H1 (cell line): ENCODE results near the gene CUX1. TPM values are rescaled to one million over a fixed set of nuclear protein-coding genes. Genes with fewer than 3 reads are reported as not detected.

ENCODE experiments used
- CTCF ChIA-PET: fragments of 300-600 bp; sonication (Branson Sonifier 250); formaldehyde crosslinking; loops from one replicate; lab custom pipeline; 2021; ENCODE audit not compliant: partially characterized antibody; lab: Charles Lee
- POLR2A ChIA-PET: fragments of 300-600 bp; sonication (Branson Sonifier 250); formaldehyde crosslinking; loops from one replicate; lab custom pipeline; 2021; ENCODE audit warnings: inconsistent platforms; ENCODE audit not compliant: partially characterized antibody; lab: Charles Lee
- DNase-seq, 2 experiments: peaks; one replicate each; pipeline versions ENCODE4 v3.0.0 to v3.0.0-alpha.2; 2010 to 2022; ENCODE audit warnings: low spot score in 2 of 2, low read depth in 1 of 2, mixed read lengths in 1 of 2
- FAIRE-seq: peaks from 2 replicates; lab custom pipeline; 2011; peaks lifted over from hg19 to GRCh38; lab: Jason Lieb, UNC
- H2AFZ ChIP-seq: 2 replicates; pipeline ENCODE4 v1.8.1; 2012; ENCODE audit warnings: low read length, inconsistent platforms
- H2AK5ac ChIP-seq: 2 replicates; pipeline ENCODE4 v1.6.1; 2013; ENCODE audit warnings: low read depth, low read length
- H2BK120ac ChIP-seq: replicated peaks from 2 replicates; pipeline ENCODE3; 2013; ENCODE audit warnings: low read depth, low read length, inconsistent platforms
- H2BK12ac ChIP-seq: 2 replicates; pipeline ENCODE4 v1.6.1; 2013; ENCODE audit warnings: low read depth, low read length
- H2BK15ac ChIP-seq: 2 replicates; pipeline ENCODE4 v1.6.1; 2013; ENCODE audit warnings: low read length
- H2BK20ac ChIP-seq: 2 replicates; pipeline ENCODE4 v1.6.1; 2013; ENCODE audit warnings: low read length
- H2BK5ac ChIP-seq: 2 replicates; pipeline ENCODE4 v1.6.1; 2013; ENCODE audit warnings: low read depth, low read length
- H3K14ac ChIP-seq: 2 replicates; pipeline ENCODE4 v1.6.1; 2013; ENCODE audit warnings: inconsistent platforms; ENCODE audit not compliant: insufficient read length
- H3K18ac ChIP-seq: 2 replicates; pipeline ENCODE4 v1.6.1; 2013; ENCODE audit warnings: low read length; ENCODE audit errors: extremely low read depth
- H3K23ac ChIP-seq: 2 replicates; pipeline ENCODE4 v1.6.1; 2013; ENCODE audit warnings: inconsistent platforms; ENCODE audit not compliant: insufficient read length
- H3K23me2 ChIP-seq: 2 replicates; pipeline ENCODE4 v1.6.1; 2013; ENCODE audit warnings: low read depth, low read length
- H3K27ac ChIP-seq: 2 replicates; pipeline ENCODE4 v1.6.1; 2011; ENCODE audit warnings: low read depth, low read length, inconsistent platforms
- H3K27me3 ChIP-seq, 4 experiments: replicated peaks in 1 of 4; 1 replicate in 1 of 4; 2 replicates in 3 of 4; pipeline versions ENCODE4 v1.6.1 to v1.8.1; 2011 to 2013; ENCODE audit warnings: low read length in 3 of 4, mild to moderate bottlenecking in 3 of 4, inconsistent platforms in 2 of 4, mixed read lengths in 2 of 4, moderate library complexity in 1 of 4; ENCODE audit not compliant: control insufficient read depth in 3 of 4, insufficient read depth in 3 of 4; ENCODE audit errors: extremely low read depth in 1 of 4
- H3K36me3 ChIP-seq, 4 experiments: 2 replicates each; pipeline versions ENCODE4 v1.6.1 to v1.8.1; 2011 to 2013; ENCODE audit warnings: mild to moderate bottlenecking in 4 of 4, low read length in 3 of 4, moderate library complexity in 2 of 4, control low read depth in 1 of 4, inconsistent platforms in 1 of 4; ENCODE audit not compliant: insufficient read depth in 4 of 4, control insufficient read depth in 2 of 4
- H3K4ac ChIP-seq: replicated peaks from 2 replicates; pipeline ENCODE3; 2013; ENCODE audit warnings: low read length, low read depth, mixed read lengths, inconsistent platforms; ENCODE audit not compliant: insufficient read length
- H3K4me1 ChIP-seq, 4 experiments: replicated peaks in 1 of 4; 1 replicate in 1 of 4; 2 replicates in 3 of 4; pipeline versions ENCODE4 v1.6.1 to v1.8.1; 2011 to 2013; ENCODE audit warnings: low read length in 3 of 4, inconsistent platforms in 2 of 4, mixed read lengths in 1 of 4; ENCODE audit not compliant: insufficient read depth in 4 of 4, control insufficient read depth in 3 of 4
- H3K4me2 ChIP-seq, 2 experiments: 2 replicates each; pipeline versions ENCODE4 v1.6.1 to v1.8.1; 2011 to 2013; ENCODE audit warnings: low read depth in 2 of 2, low read length in 2 of 2, control low read depth in 1 of 2, inconsistent platforms in 1 of 2, mild to moderate bottlenecking in 1 of 2; ENCODE audit not compliant: insufficient read depth in 1 of 2
- H3K4me3 ChIP-seq, 4 experiments: fragments of 200-600, 300-600 bp in 1 of 4; sonication (generic), shearing (Covaris generic), sonication (Bioruptor Twin) in 1 of 4; 2 replicates each; pipeline versions ENCODE4 v1.5.1 to v1.8.1; 2011 to 2016; ENCODE audit warnings: low read length in 4 of 4, low read depth in 3 of 4, control low read depth in 2 of 4, inconsistent platforms in 2 of 4, mild to moderate bottlenecking in 2 of 4, mixed read lengths in 1 of 4, moderate library complexity in 1 of 4; ENCODE audit not compliant: insufficient read depth in 2 of 4; ENCODE audit errors: extremely low read depth in 1 of 4
- H3K56ac ChIP-seq: replicated peaks from 2 replicates; pipeline ENCODE3; 2013; ENCODE audit warnings: low read depth, mild to moderate bottlenecking, mixed read lengths, low read length, inconsistent platforms; ENCODE audit not compliant: insufficient read length
- H3K79me1 ChIP-seq: 2 replicates; pipeline ENCODE4 v1.6.1; 2013; ENCODE audit warnings: low read depth, low read length, control low read depth
- H3K79me2 ChIP-seq, 2 experiments: 2 replicates each; pipeline versions ENCODE4 v1.6.1 to v1.8.1; 2012 to 2013; ENCODE audit warnings: low read length in 2 of 2, mild to moderate bottlenecking in 2 of 2, inconsistent platforms in 1 of 2; ENCODE audit not compliant: insufficient read depth in 2 of 2, control insufficient read depth in 1 of 2
- H3K9ac ChIP-seq, 4 experiments: replicated peaks in 1 of 4; 1 replicate in 1 of 4; 2 replicates in 3 of 4; pipeline versions ENCODE4 v1.6.1 to v1.8.1; 2011 to 2013; ENCODE audit warnings: low read depth in 3 of 4, low read length in 3 of 4, control low read depth in 2 of 4, mild to moderate bottlenecking in 2 of 4, moderate library complexity in 2 of 4, inconsistent platforms in 1 of 4; ENCODE audit errors: extremely low read depth in 1 of 4
- H3K9me3 ChIP-seq, 2 experiments: 2 replicates each; pipeline versions ENCODE4 v1.6.1 to v1.8.1; 2012 to 2013; ENCODE audit warnings: mild to moderate bottlenecking in 2 of 2, moderate library complexity in 2 of 2, control low read depth in 1 of 2, inconsistent platforms in 1 of 2, low read depth in 1 of 2, low read length in 1 of 2, mixed read lengths in 1 of 2; ENCODE audit not compliant: insufficient read depth in 2 of 2
- H4K20me1 ChIP-seq, 2 experiments: replicated peaks in 1 of 2; 2 replicates each; pipeline versions ENCODE3 to v1.8.1; 2011 to 2013; ENCODE audit warnings: inconsistent platforms in 2 of 2, low read length in 2 of 2, mild to moderate bottlenecking in 1 of 2; ENCODE audit not compliant: insufficient read depth in 2 of 2, control insufficient read depth in 1 of 2
- H4K5ac ChIP-seq: 2 replicates; pipeline ENCODE4 v1.6.1; 2013; ENCODE audit warnings: low read length, low read depth, mixed read lengths, inconsistent platforms; ENCODE audit not compliant: insufficient read length
- H4K8ac ChIP-seq: 2 replicates; pipeline ENCODE4 v1.8.0; 2013; ENCODE audit warnings: mild to moderate bottlenecking, moderate library complexity, low read length, inconsistent platforms; ENCODE audit not compliant: insufficient read depth; ENCODE audit errors: extremely low read depth
- H4K91ac ChIP-seq: replicated peaks from 2 replicates; pipeline ENCODE3; 2013; ENCODE audit warnings: low read length, mixed read lengths, inconsistent platforms; ENCODE audit not compliant: insufficient read length
- CTCF ChIP-seq, 3 experiments: IDR thresholded peaks; 1 replicate in 2 of 3; 2 replicates in 1 of 3; pipeline versions ENCODE4 v1.5.1 to v1.6.1; 2011; ENCODE audit warnings: low read length in 3 of 3, mild to moderate bottlenecking in 3 of 3, inconsistent platforms in 2 of 3, low read depth in 1 of 3, moderate library complexity in 1 of 3; ENCODE audit not compliant: insufficient read depth in 1 of 3; ENCODE audit errors: control extremely low read depth in 1 of 3
- EP300 ChIP-seq, 2 experiments: IDR thresholded peaks; 1 replicate in 1 of 2; 2 replicates in 1 of 2; pipeline ENCODE4 v1.6.1; 2011 to 2012; ENCODE audit warnings: low read depth in 2 of 2, low read length in 2 of 2, mild to moderate bottlenecking in 2 of 2, borderline replicate concordance in 1 of 2, inconsistent platforms in 1 of 2, moderate library complexity in 1 of 2
- HDAC6 ChIP-seq: IDR thresholded peaks from one replicate; pipeline ENCODE4 v1.7.1; 2012; ENCODE audit warnings: low read depth, mild to moderate bottlenecking, inconsistent platforms, low read length, moderate library complexity
- NANOG ChIP-seq: IDR thresholded peaks from 2 replicates; pipeline ENCODE4 v1.6.1; 2011; ENCODE audit warnings: low read length, low read depth, mild to moderate bottlenecking, inconsistent platforms; ENCODE audit not compliant: insufficient read depth, poor library complexity, severe bottlenecking
- RBBP5 ChIP-seq: IDR thresholded peaks from 2 replicates; pipeline ENCODE4 v1.7.1; 2012; ENCODE audit warnings: low read depth, mild to moderate bottlenecking, inconsistent platforms, low read length, moderate library complexity, borderline replicate concordance
- RFX5 ChIP-seq: IDR thresholded peaks from 2 replicates; pipeline ENCODE4 v1.6.1; 2011; ENCODE audit warnings: low read depth, low read length, improper control_type of control experiment, borderline replicate concordance
- SP4 ChIP-seq: IDR thresholded peaks from 2 replicates; pipeline ENCODE4 v1.6.1; 2012; ENCODE audit warnings: low read length, inconsistent platforms
- TCF12 ChIP-seq: IDR thresholded peaks from 2 replicates; pipeline ENCODE4 v1.6.1; 2011; ENCODE audit warnings: low read depth, mild to moderate bottlenecking, low read length
- WGBS, 2 experiments: shearing (Covaris generic) in 1 of 2; methylation state at CpG; one replicate each; pipeline versions ENCODE4 v1.1.6 to v1.1.7; 2013 to 2015; ENCODE audit warnings: low lambda C conversion rate in 2 of 2, mixed read lengths in 2 of 2, inconsistent platforms in 1 of 2, low coverage in 1 of 2, missing lambda C conversion rate in 1 of 2; ENCODE audit not compliant: insufficient replicate concordance in 2 of 2, insufficient coverage in 1 of 2, insufficient read length in 1 of 2; ENCODE audit errors: extremely low coverage in 1 of 2, missing lambda C conversion rate in 1 of 2; 5-methylcytosine and 5-hydroxymethylcytosine counted together
- polyA plus RNA-seq, 7 experiments: library from polyadenylated mRNA; depleted of rRNA in 3 of 7; stranded (reverse) in 5 of 7; unstranded in 2 of 7; fragments of >200 nt in 5 of 7; fragments of 200-250 nt in 2 of 7; gene quantifications; 1 replicate in 5 of 7; 2 replicates in 1 of 7; 4 replicates in 1 of 7; pipeline versions ENCODE4 v1.2.1 to v1.2.3, GENCODE V29; 2011 to 2013; ENCODE audit warnings: missing spikeins in 2 of 7, mixed read lengths in 2 of 7
- total RNA-seq: library from RNA; stranded (reverse); fragmentation: NEBNext Ultra II Directional; extraction: Animal tissue kit (Norgen Biotek cat#: 25700); gene quantifications from 2 replicates; pipeline ENCODE4 v1.2.1, GENCODE V29; 2021

CUX1 gene
- total and polyA plus RNA-seq, 2 of the 8 experiments (the other 6 are each of a cell fraction or from before 2014, with no cell fraction given): 21.6 to 65.9 TPM

- Histone ChIP-seq H3K56ac (no peak overlapping the region), H2BK20ac (no peak overlapping the region), H3K4me3 (no peak overlapping the region), H3K9me3 (no peaks in the 10 kb centered on the region), H3K23me2 (no peaks in the 10 kb centered on the region), H2BK12ac (no peak overlapping the region), H2AFZ (no peak overlapping the region), H3K4me1 (peaks cover 0 to 14% (median 8%) of the 10 kb centered on the region in 4 experiments; a peak in 6 of 7 replicates), H2BK15ac (0 out of 2 replicates have a peak overlapping the region, but pooled peaks have one; percentile 46), H3K27ac (no peak overlapping the region; the same call in 1 of the 2 replicates), H3K79me1 (peaks cover 15% of the 10 kb centered on the region), H2BK120ac (no peak overlapping the region), H3K4ac (no peak overlapping the region), H4K20me1 (peaks cover 0 to 2% of the 10 kb centered on the region in 2 experiments), H3K36me3 (no peaks in the 10 kb centered on the region), H4K91ac (no peak overlapping the region), H4K8ac (no peak overlapping the region), H3K23ac (no peak overlapping the region), H2AK5ac (no peak overlapping the region), H3K79me2 (peaks cover 3 to 81% of the 10 kb centered on the region in 2 experiments), H3K9ac (no peak overlapping the region), H3K14ac (no peak overlapping the region), H3K27me3 (no peaks in the 10 kb centered on the region), H2BK5ac (no peak overlapping the region; the same call in 1 of the 2 replicates), H3K4me2 (no peak overlapping the region), H3K18ac (no peak overlapping the region), H4K5ac (no peak overlapping the region)
- 88% methylated on average over 4 of the region's 4 CpGs; no CpG with 5 or more reads in 1 of the 2 experiments for WGBS, 2 experiments
- ChIA-PET POLR2A (no interaction called here), CTCF (interaction anchor here (1.5 kb wide), 1 partner anchor 100 kb away, joined by 4 read pairs; no protein-coding TSS in a partner anchor)
- DNase-seq (no peak), FAIRE-seq (no peak)
- TF ChIP-seq CTCF (IDR thresholded peaks at IDR 0.05; ENCODE audit: control extremely low read depth in 1 of 3, insufficient read depth in 1 of 3, low read depth in 1 of 3, low read length in 3 of 3): no peak
- no peak for TF ChIP-seq EP300 (IDR thresholded peaks at IDR 0.05; ENCODE audit: borderline replicate concordance in 1 of 2, low read depth in 2 of 2, low read length in 2 of 2)
- TF ChIP-seq HDAC6: no peak
- no peak for TF ChIP-seq RFX5
- TF ChIP-seq NANOG: no peak
- TF ChIP-seq TCF12: no peak
- TF ChIP-seq SP4: no peak
- TF ChIP-seq RBBP5: no peak
Observed at GRCh38 chr7:101948650-101949049, 131.2 kb downstream of the CUX1 start.
